Smooth muscle cell (in vitro differentiated cells): Measurements from ENCODE around the gene CCDC116. TPM values are rescaled to one million over a fixed set of nuclear protein-coding genes. Genes with fewer than 3 reads are reported as not detected.
"Not testable (repeated sequence)": the region's sequence is repeated elsewhere in the genome, so short reads cannot be mapped to it uniquely, and the experiment has no call there.

Experiments
- DNase-seq: peaks from one replicate; lab custom pipeline; 2025; ENCODE audit not compliant: unreplicated experiment; lab: John Stamatoyannopoulos, UW
- H2AFZ ChIP-seq: fragments of 200-600 bp; sonication (generic); 2 replicates; pipeline ENCODE4 v1.6.0; 2016; ENCODE audit warnings: antibody characterized with exemption, low read depth, mild to moderate bottlenecking
- H3F3A ChIP-seq: fragments of 200-600 bp; sonication (generic); 2 replicates; pipeline ENCODE4 v1.6.0; 2017; ENCODE audit warnings: antibody characterized with exemption, low read depth
- H3K27ac ChIP-seq: fragments of 200-600 bp; sonication (generic); 2 replicates; pipeline ENCODE4 v1.5.1; 2016; ENCODE audit warnings: low read depth, mild to moderate bottlenecking
- H3K27me3 ChIP-seq: fragments of 200-600 bp; sonication (generic); 2 replicates; pipeline ENCODE4 v1.6.1; 2016; ENCODE audit warnings: low read depth, mild to moderate bottlenecking
- H3K36me3 ChIP-seq: fragments of 200-600 bp; sonication (generic); 2 replicates; pipeline ENCODE4 v1.5.1; 2016; ENCODE audit warnings: low read depth
- H3K4me1 ChIP-seq: fragments of 200-600 bp; sonication (generic); 2 replicates; pipeline ENCODE4 v1.5.1; 2016; ENCODE audit warnings: low read depth
- H3K4me2 ChIP-seq: fragments of 200-600 bp; sonication (generic); 2 replicates; pipeline ENCODE4 v1.6.0; 2016; ENCODE audit warnings: mild to moderate bottlenecking
- H3K4me3 ChIP-seq: fragments of 200-600 bp; sonication (generic); 2 replicates; pipeline ENCODE4 v1.5.1; 2016; ENCODE audit warnings: mild to moderate bottlenecking
- H3K79me2 ChIP-seq: fragments of 200-600 bp; sonication (generic); 2 replicates; pipeline ENCODE4 v1.6.0; 2016; ENCODE audit warnings: low read depth, mild to moderate bottlenecking
- H3K9ac ChIP-seq: fragments of 200-600 bp; sonication (generic); 2 replicates; pipeline ENCODE4 v1.6.0; 2016; ENCODE audit warnings: low read depth
- H3K9me3 ChIP-seq: fragments of 200-600 bp; sonication (generic); replicated peaks from 2 replicates; pipeline ENCODE4 v1.5.1; 2016; ENCODE audit warnings: low read depth
- H4K20me1 ChIP-seq: fragments of 200-600 bp; sonication (generic); 2 replicates; pipeline ENCODE4 v1.6.0; 2016; ENCODE audit warnings: low read depth
- CTCF ChIP-seq: fragments of 200-600 bp; sonication (generic); IDR thresholded peaks from 2 replicates; pipeline ENCODE4 v1.5.1; 2017; ENCODE audit warnings: borderline replicate concordance, mild to moderate bottlenecking, antibody characterized with exemption; ENCODE audit not compliant: insufficient read depth, poor library complexity, severe bottlenecking
- WGBS: methylation state at CpG from one replicate; pipeline ENCODE4 v1.1.7; 2016; ENCODE audit warnings: low lambda C conversion rate; 5-methylcytosine and 5-hydroxymethylcytosine counted together
- polyA plus RNA-seq: library from polyadenylated mRNA; unstranded; fragments of >200 nt; fragmentation: Nextera tagmentation; extraction: Ambion mirVana; gene quantifications from 2 replicates; pipeline ENCODE4 v1.2.1, GENCODE V29; 2016
- total RNA-seq: library from RNA; depleted of rRNA; stranded (reverse); fragments of >200 nt; gene quantifications from 2 replicates; pipeline ENCODE4 v1.2.3, GENCODE V29; 2014

Gene CCDC116
- total and polyA plus RNA-seq, 2 experiments from 2014 or later, result 1.8 TPM; not detected in 1

- Histone ChIP-seq H4K20me1 (no peaks in the 10 kb centered on the region), H3K9ac (no peak overlapping the region), H3K4me2 (no peak overlapping the region), H3K4me1 (no peaks in the 10 kb centered on the region), H3K4me3 (no peak overlapping the region), H3K79me2 (no peaks in the 10 kb centered on the region), H3K27me3 (no peaks in the 10 kb centered on the region), H3K9me3 (no peaks in the 10 kb centered on the region), H3F3A (no peaks in the 10 kb centered on the region), H3K36me3 (no peaks in the 10 kb centered on the region), H2AFZ (no peak overlapping the region), H3K27ac (no peak overlapping the region)
- no peak for DNase-seq
- TF ChIP-seq CTCF, result no peak
- WGBS, result 93% methylated on average over 14 of the region's 15 CpGs
Measured at GRCh38 chr22:21677606-21678443, 45.3 kb downstream of the CCDC116 start.

GRCh38 chr22:21678842-21679241 lies 46.3 kb downstream of the CCDC116 start:
- DNase-seq, H3K27me3 ChIP-seq, H4K20me1 ChIP-seq, H3K36me3 ChIP-seq, H3K27ac ChIP-seq, H3K9me3 ChIP-seq, H3K9ac ChIP-seq, H3K4me1 ChIP-seq, H3K4me2 ChIP-seq, H2AFZ ChIP-seq, H3F3A ChIP-seq, H3K79me2 ChIP-seq, H3K4me3 ChIP-seq: not testable (repeated sequence)
- over 99% methylated on average over 12 of the region's 12 CpGs for WGBS

GRCh38 chr22:21679383-21679782 lies 46.8 kb downstream of the CCDC116 start:
- no peak for TF ChIP-seq CTCF
- Histone ChIP-seq H3K9ac (no peak overlapping the region), H3K9me3 (no peaks in the 10 kb centered on the region), H3K36me3 (no peaks in the 10 kb centered on the region), H3K27ac (no peak overlapping the region), H4K20me1 (no peaks in the 10 kb centered on the region), H3K4me2 (no peak overlapping the region), H3K79me2 (no peaks in the 10 kb centered on the region), H3F3A (no peaks in the 10 kb centered on the region), H2AFZ (no peak overlapping the region), H3K27me3 (no peaks in the 10 kb centered on the region), H3K4me3 (no peak overlapping the region), H3K4me1 (no peaks in the 10 kb centered on the region)
- WGBS, result 86% methylated on average over 4 of the region's 4 CpGs
- no peak for DNase-seq

- TF ChIP-seq CTCF, result no peak
Measured at GRCh38 chr22:21680830-21681565, 48.4 kb downstream of the CCDC116 start.

More at GRCh38 chr22:21680830-21681565, 48.4 kb downstream of the CCDC116 start:
- no peak overlapping the region for H3K4me3 ChIP-seq
- DNase-seq, result no peak
- H3K9ac ChIP-seq, result no peak overlapping the region
- H3K79me2 ChIP-seq, result no peaks in the 10 kb centered on the region
- H3K27me3 ChIP-seq, result no peaks in the 10 kb centered on the region
- H3K36me3 ChIP-seq, result no peaks in the 10 kb centered on the region
- 95% methylated on average over 21 of the region's 21 CpGs for WGBS
- no peaks in the 10 kb centered on the region for H3F3A ChIP-seq
- no peak overlapping the region for H2AFZ ChIP-seq
- H4K20me1 ChIP-seq, result no peaks in the 10 kb centered on the region
- H3K27ac ChIP-seq, result no peak overlapping the region
- H3K9me3 ChIP-seq, result no peaks in the 10 kb centered on the region
- no peaks in the 10 kb centered on the region for H3K4me1 ChIP-seq
- no peak overlapping the region for H3K4me2 ChIP-seq
